IPS DF 4.7 (cell line): ENCODE results near the gene SNX9.

ENCODE experiments used
- DNase-seq: peaks from one replicate; pipeline ENCODE4 v3.0.0-alpha.2; 2013; ENCODE audit warnings: low spot score; ENCODE audit errors: extremely low read depth

SNX9 gene

GRCh38 chr6:157976345-157977175 lies 153.5 kb downstream of the SNX9 start:
- DNase-seq: no peak

GRCh38 chr6:157977176-157977804 lies 154.2 kb downstream of the SNX9 start:
- no peak for DNase-seq

GRCh38 chr6:157978021-157978783 lies 155.2 kb downstream of the SNX9 start:
- no peak for DNase-seq

- no peak for DNase-seq
These were observed 157.5 kb downstream of the SNX9 start for GRCh38 chr6:157980288-157981131.

- DNase-seq: no peak
These were observed 158.0 kb downstream of the SNX9 start for GRCh38 chr6:157981132-157981394.

- no peak for DNase-seq
These were observed 158.5 kb downstream of the SNX9 start, which contains the start of gene SYNJ2 for GRCh38 chr6:157981395-157982101. Gene SYNJ2, plus strand, starts transcription at chr6:157981863. Its CDS starts 99 bp downstream, at chr6:157981962.

GRCh38 chr6:157982102-157982562 lies 159.1 kb downstream of the SNX9 start:
- no peak for DNase-seq

GRCh38 chr6:157982563-157983405 lies 159.7 kb downstream of the SNX9 start:
- no peak for DNase-seq

- no peak for DNase-seq
These were observed 160.5 kb downstream of the SNX9 start for GRCh38 chr6:157983406-157984119.

- no peak for DNase-seq
These were observed 161.1 kb downstream of the SNX9 start for GRCh38 chr6:157984128-157984527.

GRCh38 chr6:157984686-157985225 lies 161.7 kb downstream of the SNX9 start:
- DNase-seq: no peak

GRCh38 chr6:157985378-157986155 lies 162.5 kb downstream of the SNX9 start:
- DNase-seq: no peak

GRCh38 chr6:157987788-157988699 lies 165.0 kb downstream of the SNX9 start:
- DNase-seq: no peak

GRCh38 chr6:157988700-157989063 lies 165.6 kb downstream of the SNX9 start:
- no peak for DNase-seq

GRCh38 chr6:157989541-157990289 lies 166.7 kb downstream of the SNX9 start:
- no peak for DNase-seq

- DNase-seq: no peak
These were observed 167.4 kb downstream of the SNX9 start for GRCh38 chr6:157990321-157991066.
